SJSA1 (cell line): ENCODE measurements around the gene NFIB. TPM values are rescaled to one million over a fixed set of nuclear protein-coding genes. Genes with fewer than 3 reads are reported as not detected.

Experiments
- DNase-seq, 2 experiments: peaks; one replicate each; pipeline ENCODE4 v3.0.0-alpha.2; 2015 to 2020; ENCODE audit warnings: low spot score in 2 of 2, low read depth in 1 of 2
- H3K27ac ChIP-seq: fragments of 250-450 bp; sonication (Bioruptor Pico); 2 replicates; pipeline ENCODE4 v1.5.1; 2020; ENCODE audit warnings: mild to moderate bottlenecking, moderate library complexity
- H3K27me3 ChIP-seq: fragments of 250-450 bp; sonication (Bioruptor Pico); replicated peaks from 2 replicates; pipeline ENCODE4 v1.5.1; 2020; ENCODE audit warnings: mild to moderate bottlenecking, moderate library complexity
- H3K36me3 ChIP-seq: fragments of 250-450 bp; sonication (Bioruptor Pico); 2 replicates; pipeline ENCODE4 v1.5.1; 2020; ENCODE audit warnings: mild to moderate bottlenecking
- H3K4me1 ChIP-seq: fragments of 250-450 bp; sonication (Bioruptor Pico); replicated peaks from 2 replicates; pipeline ENCODE4 v1.6.1; 2021; ENCODE audit warnings: mild to moderate bottlenecking
- H3K4me3 ChIP-seq: fragments of 250-450 bp; sonication (Bioruptor Pico); 2 replicates; pipeline ENCODE4 v1.5.1; 2020; ENCODE audit warnings: mild to moderate bottlenecking
- H3K9me3 ChIP-seq: fragments of 250-450 bp; sonication (Bioruptor Pico); replicated peaks from 2 replicates; pipeline ENCODE4 v1.5.1; 2020; ENCODE audit warnings: mild to moderate bottlenecking
- total RNA-seq: library from RNA; depleted of rRNA; stranded (reverse); fragments of >200 nt; shearing (Covaris generic); gene quantifications from 2 replicates; pipeline ENCODE4 v1.2.3, GENCODE V29; 2014

Gene NFIB
- total RNA-seq, 1 experiment from 2014 or later = 7.6 TPM

GRCh38 chr9:14258156-14258555 lies 55.8 kb downstream of the NFIB start:
- no peak for DNase-seq

GRCh38 chr9:14256588-14256987 lies 57.4 kb downstream of the NFIB start:
- Histone ChIP-seq H3K4me3 (no peak overlapping the region), H3K9me3 (no peaks in the 10 kb centered on the region), H3K36me3 (no peaks in the 10 kb centered on the region), H3K27me3 (no peaks in the 10 kb centered on the region), H3K27ac (no peak overlapping the region), H3K4me1 (peaks cover 5% of the 10 kb centered on the region)
- no peak for DNase-seq

More at GRCh38 chr9:14258156-14258555, 55.8 kb downstream of the NFIB start:
- H3K4me1 ChIP-seq = no peaks in the 10 kb centered on the region
- no peak overlapping the region for H3K27ac ChIP-seq
- no peaks in the 10 kb centered on the region for H3K36me3 ChIP-seq
- H3K9me3 ChIP-seq = no peaks in the 10 kb centered on the region
- H3K4me3 ChIP-seq = no peak overlapping the region
- no peaks in the 10 kb centered on the region for H3K27me3 ChIP-seq

- H3K27ac ChIP-seq = peak overlapping the region; percentile 14; the same call in 1 of the 2 replicates
- H3K4me3 ChIP-seq = no peak overlapping the region
- no peaks in the 10 kb centered on the region for H3K9me3 ChIP-seq
- H3K36me3 ChIP-seq = no peaks in the 10 kb centered on the region
- DNase-seq = peak in 1 of 2 experiments; percentile 42
- peaks cover 21% of the 10 kb centered on the region for H3K4me1 ChIP-seq
- no peaks in the 10 kb centered on the region for H3K27me3 ChIP-seq
Observed at GRCh38 chr9:14251154-14252071, 62.5 kb downstream of the NFIB start.

GRCh38 chr9:14250794-14251153 lies 63.2 kb downstream of the NFIB start:
- H3K27me3 ChIP-seq = no peaks in the 10 kb centered on the region
- no peak for DNase-seq
- peaks cover 27% of the 10 kb centered on the region for H3K4me1 ChIP-seq
- peak overlapping the region; percentile 14; the same call in 1 of the 2 replicates for H3K27ac ChIP-seq
- H3K9me3 ChIP-seq = no peaks in the 10 kb centered on the region
- no peaks in the 10 kb centered on the region for H3K36me3 ChIP-seq
- no peak overlapping the region for H3K4me3 ChIP-seq

- Histone ChIP-seq H3K9me3 (no peaks in the 10 kb centered on the region), H3K4me3 (no peak overlapping the region), H3K4me1 (peaks cover 37% of the 10 kb centered on the region), H3K27ac (no peak overlapping the region), H3K27me3 (no peaks in the 10 kb centered on the region), H3K36me3 (no peaks in the 10 kb centered on the region)
- no peak for DNase-seq
Observed at GRCh38 chr9:14249527-14249926, 64.4 kb downstream of the NFIB start.

GRCh38 chr9:14248149-14248548 lies 65.8 kb downstream of the NFIB start:
- Histone ChIP-seq H3K9me3 (no peaks in the 10 kb centered on the region), H3K4me3 (no peak overlapping the region), H3K36me3 (no peaks in the 10 kb centered on the region), H3K4me1 (peaks cover 37% of the 10 kb centered on the region), H3K27me3 (no peaks in the 10 kb centered on the region), H3K27ac (no peak overlapping the region)
- no peak for DNase-seq

GRCh38 chr9:14247577-14247976 lies 66.4 kb downstream of the NFIB start:
- Histone ChIP-seq H3K27me3 (no peaks in the 10 kb centered on the region), H3K9me3 (no peaks in the 10 kb centered on the region), H3K4me3 (no peak overlapping the region), H3K36me3 (no peaks in the 10 kb centered on the region), H3K27ac (no peak overlapping the region), H3K4me1 (peaks cover 37% of the 10 kb centered on the region)
- DNase-seq = no peak

- no peaks in the 10 kb centered on the region for H3K9me3 ChIP-seq
- H3K4me1 ChIP-seq = peaks cover 36% of the 10 kb centered on the region
- DNase-seq = no peak
- no peaks in the 10 kb centered on the region for H3K36me3 ChIP-seq
- peak overlapping the region; percentile 89; the same call in 1 of the 2 replicates for H3K27ac ChIP-seq
- H3K27me3 ChIP-seq = no peaks in the 10 kb centered on the region
- no peak overlapping the region for H3K4me3 ChIP-seq
Observed at GRCh38 chr9:14246951-14247350, 67.0 kb downstream of the NFIB start.

- Histone ChIP-seq H3K27ac (peak overlapping the region; percentile 89), H3K4me3 (no peak overlapping the region), H3K36me3 (no peaks in the 10 kb centered on the region), H3K27me3 (no peaks in the 10 kb centered on the region), H3K9me3 (no peaks in the 10 kb centered on the region), H3K4me1 (peaks cover 26% of the 10 kb centered on the region)
- DNase-seq = peak in 1 of 2 experiments; percentile 67
Observed at GRCh38 chr9:14245901-14246525, 67.9 kb downstream of the NFIB start.

- H3K27ac ChIP-seq = no peak overlapping the region
- DNase-seq = no peak
Observed at GRCh38 chr9:14243514-14244042, 70.4 kb downstream of the NFIB start.

GRCh38 chr9:14242150-14242805 lies 71.7 kb downstream of the NFIB start:
- Histone ChIP-seq H3K27me3 (no peaks in the 10 kb centered on the region), H3K9me3 (no peaks in the 10 kb centered on the region), H3K4me3 (no peak overlapping the region), H3K27ac (no peak overlapping the region), H3K36me3 (no peaks in the 10 kb centered on the region), H3K4me1 (peaks cover 40% of the 10 kb centered on the region)
- DNase-seq = no peak

More at GRCh38 chr9:14243514-14244042, 70.4 kb downstream of the NFIB start:
- Histone ChIP-seq H3K36me3 (no peaks in the 10 kb centered on the region), H3K4me3 (no peak overlapping the region), H3K27me3 (no peaks in the 10 kb centered on the region), H3K9me3 (no peaks in the 10 kb centered on the region), H3K4me1 (peaks cover 29% of the 10 kb centered on the region)

- H3K27me3 ChIP-seq = no peaks in the 10 kb centered on the region
Observed at GRCh38 chr9:14240537-14240936, 73.4 kb downstream of the NFIB start.

GRCh38 chr9:14238518-14238917 lies 75.4 kb downstream of the NFIB start:
- H3K27ac ChIP-seq = peak overlapping the region; percentile 59
- H3K27me3 ChIP-seq = no peaks in the 10 kb centered on the region
- H3K9me3 ChIP-seq = no peaks in the 10 kb centered on the region
- no peak overlapping the region for H3K4me3 ChIP-seq
- peaks cover 31% of the 10 kb centered on the region for H3K4me1 ChIP-seq
- no peaks in the 10 kb centered on the region for H3K36me3 ChIP-seq
- peak; percentile 47 to 79 for DNase-seq

More at GRCh38 chr9:14240537-14240936, 73.4 kb downstream of the NFIB start:
- H3K9me3 ChIP-seq = no peaks in the 10 kb centered on the region
- no peak for DNase-seq
- H3K36me3 ChIP-seq = no peaks in the 10 kb centered on the region
- peaks cover 38% of the 10 kb centered on the region for H3K4me1 ChIP-seq
- no peak overlapping the region for H3K4me3 ChIP-seq
- H3K27ac ChIP-seq = no peak overlapping the region
